ENCODE data around the gene PSMB4. TPM values are rescaled to one million over a fixed set of nuclear protein-coding genes. Genes with fewer than 3 reads are reported as not detected.
"Not testable (repeated sequence)": the region's sequence is repeated elsewhere in the genome, so short reads cannot be mapped to it uniquely, and the experiment has no call there.

The PSMB4 gene
- total RNA-seq, 1 experiment from 2014 or later = 940 TPM

DNA sequence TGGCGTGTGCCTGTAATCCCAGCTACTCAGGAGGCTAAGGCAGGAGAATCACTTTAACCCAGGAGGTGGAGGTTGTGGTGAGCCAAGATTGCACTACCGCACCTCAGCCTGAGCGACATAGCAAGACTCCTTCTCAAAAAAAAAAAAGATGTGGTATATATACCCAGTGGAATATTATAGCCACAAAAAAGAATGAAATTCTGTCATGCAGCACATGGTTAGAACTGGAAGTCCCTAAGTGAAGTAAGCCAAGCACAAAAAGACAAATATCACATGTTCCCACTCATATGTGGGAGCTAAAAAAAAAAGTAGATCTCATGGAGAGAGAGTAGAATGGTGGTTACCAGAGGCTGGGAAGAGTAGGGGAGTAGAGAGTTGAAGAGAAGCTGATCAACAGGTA lies 18.7 kb downstream of the PSMB4 start:
- in situ Hi-C loops (cut with HindIII; ENCODE audit: low pct_unique_long_range_greater_than_20kb, low sequenced_read_pairs) = no loop called here
- no peak for DNase-seq (ENCODE audit: low read depth, low spot score)

DNA sequence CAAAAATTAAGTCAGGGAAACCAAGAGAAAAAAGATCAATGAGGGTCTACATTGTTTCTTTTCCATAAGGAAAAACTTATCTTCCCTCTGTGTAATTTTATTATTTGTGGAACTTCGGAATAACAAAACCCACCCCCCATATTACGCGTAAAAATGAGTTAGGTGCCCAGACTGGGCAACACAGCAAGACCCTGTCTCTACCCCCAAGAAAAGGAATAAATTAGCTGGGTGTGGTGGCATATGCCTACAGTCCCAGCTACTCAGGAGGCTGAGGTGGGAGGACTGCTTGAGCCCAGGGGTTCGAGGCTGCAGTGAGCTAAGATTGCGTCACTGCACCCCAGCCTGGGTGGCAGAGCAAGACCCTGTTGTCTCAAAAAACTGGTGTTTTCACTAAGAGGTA lies 20.4 kb downstream of the PSMB4 start:
- in situ Hi-C loops (cut with HindIII; ENCODE audit: low pct_unique_long_range_greater_than_20kb, low sequenced_read_pairs) = no loop called here
- DNase-seq (ENCODE audit: low read depth, low spot score) = no peak

DNA sequence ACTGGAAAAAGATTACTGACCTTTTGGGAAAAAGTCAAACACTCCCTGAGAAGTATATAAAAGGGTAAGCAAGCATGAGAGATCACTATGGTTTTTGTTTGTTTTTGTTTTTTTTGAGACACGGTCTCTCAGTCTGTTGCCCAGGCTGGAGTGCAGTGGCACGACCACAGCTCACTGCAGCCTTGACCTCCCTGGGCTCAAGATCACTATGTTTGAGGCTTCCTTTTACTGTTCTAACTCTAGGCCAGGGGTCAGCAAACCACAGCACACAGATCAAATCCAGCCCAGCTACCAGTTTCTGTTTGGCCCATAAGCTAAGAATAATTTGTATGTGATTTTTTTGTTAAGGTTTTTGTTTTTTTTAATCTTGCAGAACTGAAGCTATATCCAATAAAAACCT lies 25.7 kb downstream of the PSMB4 start:
- no peak for DNase-seq (ENCODE audit: low read depth, low spot score)
- in situ Hi-C loops (cut with HindIII; ENCODE audit: low pct_unique_long_range_greater_than_20kb, low sequenced_read_pairs) = no loop called here

DNA sequence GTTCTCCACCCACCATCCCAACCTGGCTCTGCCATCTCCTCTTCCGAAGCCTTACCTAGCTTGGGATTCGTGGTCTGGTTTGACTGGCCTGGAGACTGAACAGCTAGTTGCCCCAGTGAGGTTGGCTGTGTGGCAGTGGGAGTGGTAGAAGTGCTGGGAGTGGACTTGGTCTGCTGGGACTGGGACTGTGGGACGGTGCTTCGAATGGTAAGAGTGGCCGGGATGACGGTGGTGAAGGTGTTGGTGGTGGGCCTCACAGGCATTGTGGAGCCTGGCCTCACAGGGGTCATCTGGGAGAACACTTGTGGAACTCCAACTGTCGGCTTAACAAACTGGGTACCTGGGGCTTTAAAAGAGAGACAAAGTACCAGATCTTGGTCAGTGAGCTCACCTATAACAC lies 28.7 kb downstream of the PSMB4 start:
- in situ Hi-C loops (cut with HindIII; ENCODE audit: low pct_unique_long_range_greater_than_20kb, low sequenced_read_pairs) = no loop called here
- no peak for DNase-seq (ENCODE audit: low read depth, low spot score)

DNA sequence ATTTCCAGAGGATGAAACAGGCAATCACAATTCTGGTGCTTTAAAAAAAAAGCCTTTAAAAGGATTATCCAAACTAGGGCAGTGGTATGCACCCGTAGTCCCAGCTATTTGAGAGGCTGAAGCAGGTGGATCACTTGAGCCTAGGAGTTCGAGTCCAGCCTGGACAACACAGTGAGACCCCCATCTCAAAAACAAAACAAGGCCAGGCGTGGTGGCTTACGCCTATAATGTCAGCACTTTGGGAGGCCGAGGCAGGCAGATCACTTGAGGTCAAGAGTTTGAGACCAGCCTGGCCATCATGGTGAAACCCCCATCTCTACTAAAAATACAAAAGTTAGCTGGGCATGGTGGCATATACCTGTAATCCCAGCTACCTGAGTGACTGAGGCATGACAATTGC lies 34.5 kb downstream of the PSMB4 start:
- DNase-seq (ENCODE audit: low read depth, low spot score); in situ Hi-C loops (cut with HindIII; ENCODE audit: low pct_unique_long_range_greater_than_20kb, low sequenced_read_pairs): not testable (repeated sequence)

DNA sequence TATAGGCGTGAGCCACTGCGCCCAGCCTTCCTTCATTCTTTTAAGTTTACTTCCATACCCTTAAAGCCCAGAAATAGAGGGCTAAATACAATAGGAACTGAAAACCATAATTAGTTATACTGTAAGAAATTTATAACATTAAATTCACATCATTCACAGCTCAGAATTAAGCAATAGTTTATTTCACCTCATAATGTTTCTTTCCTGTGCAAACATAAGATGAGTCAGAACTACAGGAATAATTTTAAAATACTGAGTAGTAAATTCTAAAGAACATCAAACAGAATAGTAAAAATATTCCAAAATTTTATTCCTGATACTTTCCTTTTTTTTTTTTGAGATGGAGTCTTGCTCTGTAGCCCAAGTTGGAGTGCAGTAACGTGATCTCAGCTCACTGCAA lies 35.8 kb downstream of the PSMB4 start:
- in situ Hi-C loops (cut with HindIII; ENCODE audit: low pct_unique_long_range_greater_than_20kb, low sequenced_read_pairs) = no loop called here
- DNase-seq (ENCODE audit: low read depth, low spot score) = no peak

DNA sequence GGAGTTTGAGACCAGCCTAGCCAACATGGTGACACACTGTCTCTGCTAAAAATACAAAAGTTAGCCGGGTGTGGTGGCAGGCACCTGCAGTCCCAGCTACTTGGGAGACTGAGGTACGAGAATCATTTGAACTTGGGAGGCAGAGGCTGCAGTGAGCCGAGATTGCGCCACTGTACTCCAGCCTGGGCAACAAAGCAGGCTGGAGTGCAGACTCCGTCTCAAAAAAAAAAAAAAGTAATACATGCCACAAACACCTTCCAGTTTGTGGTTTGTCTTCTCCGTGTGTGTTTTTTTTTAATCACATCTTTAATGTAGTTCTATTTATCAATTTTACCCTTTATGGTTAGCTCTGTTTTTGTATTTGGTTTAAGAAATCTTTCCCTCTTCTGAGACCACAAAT lies 37.6 kb downstream of the PSMB4 start:
- in situ Hi-C loops (cut with HindIII; ENCODE audit: low pct_unique_long_range_greater_than_20kb, low sequenced_read_pairs) = no loop called here
- DNase-seq (ENCODE audit: low read depth, low spot score) = no peak

DNA sequence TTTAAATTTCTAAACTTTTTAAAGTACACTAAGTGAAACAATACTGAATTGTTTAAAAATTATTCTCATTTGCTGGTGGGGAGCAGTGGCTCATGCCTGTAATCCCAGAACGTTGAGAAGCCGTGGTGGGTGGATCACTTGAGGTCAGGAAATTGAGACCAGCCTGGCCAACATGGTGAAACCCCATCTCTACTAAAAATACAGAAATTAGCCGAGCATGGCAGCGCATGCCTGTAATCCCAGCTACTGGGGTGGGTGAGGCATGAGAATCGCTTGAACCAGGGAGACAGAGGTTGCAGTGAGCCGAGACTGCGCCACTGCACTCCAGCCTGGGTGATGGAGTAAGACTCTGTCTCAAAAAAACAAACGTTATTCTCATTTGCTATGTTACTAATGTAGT lies 38.0 kb downstream of the PSMB4 start:
- DNase-seq (ENCODE audit: low read depth, low spot score); in situ Hi-C loops (cut with HindIII; ENCODE audit: low pct_unique_long_range_greater_than_20kb, low sequenced_read_pairs): not testable (repeated sequence)

DNA sequence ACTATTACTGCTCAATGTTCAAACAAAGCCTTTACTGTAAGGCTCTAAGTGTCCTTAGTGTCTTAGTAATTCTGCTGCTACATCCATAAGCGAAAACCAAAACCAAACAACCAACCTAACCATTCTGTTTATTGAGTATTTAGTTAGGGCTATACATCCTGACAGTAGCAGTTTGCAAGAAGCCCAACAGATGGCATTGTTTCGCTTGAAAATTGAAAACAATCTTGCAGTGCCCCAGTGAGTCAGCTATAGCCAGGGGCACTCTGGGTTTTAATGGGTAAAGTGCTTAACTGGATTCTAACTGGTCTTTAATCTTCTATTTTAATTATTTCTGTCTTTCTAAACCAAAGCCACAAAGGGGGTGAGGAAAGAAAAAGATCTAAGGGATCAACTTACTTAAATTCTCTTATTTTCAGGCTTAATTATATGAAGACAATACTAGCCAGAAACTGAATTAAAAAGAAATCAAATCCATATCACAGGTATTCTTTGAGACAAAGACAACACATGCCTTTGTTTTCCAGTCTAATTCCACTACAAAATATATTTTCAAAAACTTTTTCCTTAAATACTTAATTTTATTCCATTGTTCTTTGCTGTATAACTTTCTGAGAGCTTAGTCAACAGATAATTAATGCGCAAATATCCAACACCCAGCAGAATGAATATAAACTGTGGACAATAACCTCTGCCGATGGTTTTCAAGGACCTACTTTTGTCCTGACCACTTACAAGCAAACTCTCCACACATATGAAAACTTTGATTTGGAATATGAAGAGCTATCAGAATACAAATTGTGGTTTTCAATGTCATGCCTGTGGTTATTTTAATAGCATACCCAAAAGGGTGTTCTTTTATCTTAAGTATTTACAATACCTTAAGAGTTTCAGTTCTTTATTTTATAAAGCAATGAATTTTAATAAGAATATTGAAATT lies 44.7 kb downstream of the PSMB4 start:
- peak; percentile 96 for DNase-seq (ENCODE audit: low read depth, low spot score)
- in situ Hi-C loops (cut with HindIII; ENCODE audit: low pct_unique_long_range_greater_than_20kb, low sequenced_read_pairs) = no loop called here

DNA sequence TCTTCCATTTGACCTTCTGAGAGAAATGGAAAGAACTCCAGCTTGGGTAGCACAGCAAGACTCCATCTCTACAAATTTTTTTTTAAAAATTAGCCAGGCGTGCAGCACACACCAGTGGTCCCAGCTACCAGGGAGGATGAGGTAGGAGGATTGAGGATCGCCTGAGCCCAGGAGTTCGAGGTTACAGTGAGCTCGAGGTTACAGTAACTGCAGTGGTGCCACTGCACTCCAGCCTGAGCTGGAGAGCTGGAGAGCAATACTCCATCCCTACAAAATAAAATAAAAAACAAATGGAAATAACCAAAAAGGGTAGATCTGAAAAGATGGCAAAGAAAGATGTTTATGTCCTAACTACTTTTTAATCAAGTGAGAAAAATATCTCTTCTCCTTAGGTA lies 45.4 kb downstream of the PSMB4 start:
- in situ Hi-C loops (cut with HindIII; ENCODE audit: low pct_unique_long_range_greater_than_20kb, low sequenced_read_pairs) = no loop called here
- no peak for DNase-seq (ENCODE audit: low read depth, low spot score)

DNA sequence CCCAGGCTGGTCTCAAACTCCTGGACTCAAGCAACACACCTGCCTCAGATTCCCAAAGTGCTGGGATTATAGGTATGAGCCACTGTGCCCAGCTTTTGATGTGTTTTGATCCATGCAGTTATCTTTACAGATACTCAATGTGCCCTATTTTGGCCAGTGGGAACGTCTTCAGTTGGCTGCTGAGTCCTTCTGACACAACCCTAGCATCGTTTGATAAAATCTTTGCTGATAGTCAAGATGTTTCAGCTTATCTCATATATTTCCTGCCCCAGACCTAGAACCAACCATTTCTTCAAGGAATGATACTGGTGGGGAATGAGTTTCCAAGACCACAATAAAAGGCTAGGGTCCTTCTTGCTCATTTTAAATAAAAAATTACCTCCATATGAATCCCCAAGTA lies 48.3 kb downstream of the PSMB4 start:
- DNase-seq (ENCODE audit: low read depth, low spot score) = no peak
- in situ Hi-C loops (cut with HindIII; ENCODE audit: low pct_unique_long_range_greater_than_20kb, low sequenced_read_pairs) = no loop called here

Small RNAs within 50 kb of the gene (small RNA-seq; reads per million reads assigned to genes)
- gene RNY4P25 = 0 to 1.9 reads per million in 2 experiments

Other genes starting within 250 kb of the PSMB4 start
- not detected in 2 replicates for gene TNFAIP8L2, start 242.9 kb upstream of the PSMB4 start, total RNA-seq (2014; rRNA removed; shearing (Covaris generic))
- 17.7 and 22.1 TPM in 2 replicates for gene LYSMD1, start 233.7 kb upstream of the PSMB4 start, total RNA-seq (2014; rRNA removed; shearing (Covaris generic))
- gene SCNM1, start 233.4 kb upstream of the PSMB4 start, total RNA-seq (2014; rRNA removed; shearing (Covaris generic)) = 90.9 and 110 TPM in 2 replicates
- gene TMOD4, start 223.6 kb upstream of the PSMB4 start, total RNA-seq (2014; rRNA removed; shearing (Covaris generic)) = 0.80 and 1.2 TPM in 2 replicates
- gene VPS72, start 209.4 kb upstream of the PSMB4 start, total RNA-seq (2014; rRNA removed; shearing (Covaris generic)) = 116 and 133 TPM in 2 replicates
- 54.5 and 57.0 TPM in 2 replicates for gene PIP5K1A, start 201.0 kb upstream of the PSMB4 start, total RNA-seq (2014; rRNA removed; shearing (Covaris generic))
- gene PSMD4, start 144.8 kb upstream of the PSMB4 start, total RNA-seq (2014; rRNA removed; shearing (Covaris generic)) = 370 and 398 TPM in 2 replicates
- 29.0 and 31.0 TPM in 2 replicates for gene ZNF687, start 117.3 kb upstream of the PSMB4 start, total RNA-seq (2014; rRNA removed; shearing (Covaris generic))
- 49.4 and 49.6 TPM in 2 replicates for gene PI4KB, start 72.2 kb upstream of the PSMB4 start, total RNA-seq (2014; rRNA removed; shearing (Covaris generic))
- 102 and 125 TPM in 2 replicates for gene RFX5, start 52.3 kb upstream of the PSMB4 start, total RNA-seq (2014; rRNA removed; shearing (Covaris generic))
- gene SELENBP1, start 26.9 kb upstream of the PSMB4 start, total RNA-seq (2014; rRNA removed; shearing (Covaris generic)) = 1.4 and 2.6 TPM in 2 replicates
- 25.3 and 25.5 TPM in 2 replicates for gene POGZ, start 59.9 kb downstream of the PSMB4 start, total RNA-seq (2014; rRNA removed; shearing (Covaris generic))
- gene CGN, start 111.8 kb downstream of the PSMB4 start, total RNA-seq (2014; rRNA removed; shearing (Covaris generic)) = 1.9 and 2.7 TPM in 2 replicates
- 4.2 and 7.1 TPM in 2 replicates for gene TUFT1, start 140.7 kb downstream of the PSMB4 start, total RNA-seq (2014; rRNA removed; shearing (Covaris generic))
- gene SNX27, start 212.5 kb downstream of the PSMB4 start, total RNA-seq (2014; rRNA removed; shearing (Covaris generic)) = 30.4 and 31.9 TPM in 2 replicates

Measured in SK-MEL-5 (cell line).